GM23338 (cell line): ENCODE results near the gene SLC3A2. TPM values are rescaled to one million over a fixed set of nuclear protein-coding genes. Genes with fewer than 3 reads are reported as not detected.
A peak's percentile ranks its signal among the peaks of the same experiment; 100 is the strongest.

ENCODE experiments used
- ATAC-seq: fragments of 200-7000 bp; cut with Tn5 transposase; 3 replicates; pipeline ENCODE4 v1.9.1; 2020
- DNase-seq: peaks from one replicate; pipeline ENCODE4 v3.0.0-alpha.2; 2015; ENCODE audit warnings: low spot score
- H2AFZ ChIP-seq: fragments of 200-600 bp; sonication (generic); 2 replicates; pipeline ENCODE4 v1.8.0; 2016; ENCODE audit warnings: antibody characterized with exemption, mild to moderate bottlenecking, moderate library complexity
- H3F3A ChIP-seq: fragments of 200-600 bp; sonication (generic); replicated peaks from 2 replicates; pipeline ENCODE4 v1.8.0; 2017; ENCODE audit warnings: antibody characterized with exemption, mixed run types, low read depth
- H3K27ac ChIP-seq: fragments of 200-600 bp; sonication (generic); 2 replicates; pipeline ENCODE4 v1.6.1; 2016; ENCODE audit warnings: low read depth
- H3K27me3 ChIP-seq: fragments of 200-600 bp; sonication (generic); 2 replicates; pipeline ENCODE4 v1.8.0; 2016; ENCODE audit warnings: mild to moderate bottlenecking, mixed run types, moderate library complexity; ENCODE audit not compliant: insufficient read depth
- H3K36me3 ChIP-seq: fragments of 200-600 bp; sonication (generic); 2 replicates; pipeline ENCODE4 v1.8.0; 2016; ENCODE audit warnings: mild to moderate bottlenecking; ENCODE audit not compliant: insufficient read depth
- H3K4me1 ChIP-seq: fragments of 200-600 bp; sonication (generic); 2 replicates; pipeline ENCODE4 v1.8.0; 2016; ENCODE audit warnings: mild to moderate bottlenecking, moderate library complexity; ENCODE audit not compliant: insufficient read depth
- H3K4me2 ChIP-seq: fragments of 200-600 bp; sonication (generic); 2 replicates; pipeline ENCODE4 v1.7.1; 2017; ENCODE audit warnings: mixed run types
- H3K4me3 ChIP-seq: fragments of 200-600 bp; sonication (generic); 2 replicates; pipeline ENCODE4 v1.6.1; 2016; ENCODE audit warnings: mixed run types
- H3K79me2 ChIP-seq: fragments of 200-600 bp; sonication (generic); replicated peaks from 2 replicates; pipeline ENCODE4 v1.8.0; 2017; ENCODE audit warnings: mild to moderate bottlenecking; ENCODE audit not compliant: insufficient read depth
- H3K9me2 ChIP-seq: fragments of 200-600 bp; sonication (generic); 2 replicates; pipeline ENCODE4 v1.8.0; 2017; ENCODE audit not compliant: insufficient read depth
- H4K20me1 ChIP-seq: fragments of 200-600 bp; sonication (generic); replicated peaks from 2 replicates; pipeline ENCODE4 v1.8.0; 2017; ENCODE audit warnings: mild to moderate bottlenecking; ENCODE audit not compliant: insufficient read depth
- H3K27ac Mint-ChIP-seq: 2 replicates; pipeline ENCODE4 v1.8.0; 2020; ENCODE audit warnings: inconsistent platforms, mild to moderate bottlenecking, moderate library complexity, mixed read lengths
- H3K27me3 Mint-ChIP-seq: 3 replicates; pipeline ENCODE4 v1.8.0; 2022; ENCODE audit warnings: low read depth, mild to moderate bottlenecking, moderate library complexity, mixed read lengths, inconsistent platforms; ENCODE audit not compliant: insufficient read depth, poor library complexity
- H3K36me3 Mint-ChIP-seq: 3 replicates; pipeline ENCODE4 v1.8.0; 2021; ENCODE audit warnings: low read depth, mild to moderate bottlenecking, inconsistent platforms, moderate library complexity, mixed read lengths
- H3K4me1 Mint-ChIP-seq: 3 replicates; pipeline ENCODE4 v1.8.0; 2020; ENCODE audit warnings: mild to moderate bottlenecking, inconsistent platforms, mixed read lengths
- H3K4me3 Mint-ChIP-seq: 3 replicates; pipeline ENCODE4 v1.8.0; 2021; ENCODE audit warnings: moderate library complexity, mild to moderate bottlenecking, inconsistent platforms, mixed read lengths
- H3K9me3 Mint-ChIP-seq: 3 replicates; pipeline ENCODE4 v1.8.0; 2020; ENCODE audit warnings: moderate library complexity, mild to moderate bottlenecking, inconsistent platforms, mixed read lengths
- CREB1 ChIP-seq: fragments of 250-450 bp; sonication (Bioruptor Pico); IDR thresholded peaks from 2 replicates; pipeline ENCODE4 v1.5.0; 2020; ENCODE audit warnings: low read depth, mild to moderate bottlenecking, moderate library complexity
- CTCF ChIP-seq, 2 experiments: fragments of 200-600 bp in 1 of 2; sonication (generic) in 1 of 2; conservative IDR thresholded peaks; 2 replicates each; pipeline versions ENCODE4 v1.5.1 to v1.6.1; 2016 to 2017; ENCODE audit warnings: antibody characterized with exemption in 2 of 2, low read depth in 2 of 2, mild to moderate bottlenecking in 2 of 2, moderate library complexity in 1 of 2
- ETS1 ChIP-seq: IDR thresholded peaks from 2 replicates; pipeline ENCODE4 v1.6.1; 2016; ENCODE audit warnings: antibody characterized with exemption
- EZH2 ChIP-seq: fragments of 200-600 bp; sonication (generic); IDR thresholded peaks from one replicate; pipeline ENCODE4 v1.8.0; 2017; ENCODE audit warnings: antibody characterized with exemption, mild to moderate bottlenecking, low read depth; ENCODE audit not compliant: unreplicated experiment
- EZH2phosphoT487 ChIP-seq: fragments of 200-600 bp; sonication (generic); IDR thresholded peaks from one replicate; pipeline ENCODE4 v1.8.1; 2018; ENCODE audit warnings: antibody characterized with exemption; ENCODE audit not compliant: unreplicated experiment
- JUNB ChIP-seq: IDR thresholded peaks from one replicate; pipeline ENCODE4 v1.6.1; 2016; ENCODE audit warnings: antibody characterized with exemption; ENCODE audit not compliant: unreplicated experiment
- NANOG ChIP-seq: IDR thresholded peaks from 2 replicates; pipeline ENCODE4 v1.6.1; 2016; ENCODE audit warnings: antibody characterized with exemption, borderline replicate concordance
- POLR2AphosphoS5 ChIP-seq: IDR thresholded peaks from 2 replicates; pipeline ENCODE4 v1.6.1; 2016; ENCODE audit warnings: antibody characterized with exemption, low read depth
- REST ChIP-seq: IDR thresholded peaks from one replicate; pipeline ENCODE4 v1.6.1; 2018; ENCODE audit warnings: antibody characterized with exemption; ENCODE audit not compliant: unreplicated experiment
- STAT1 ChIP-seq: IDR thresholded peaks from one replicate; pipeline ENCODE4 v1.6.1; 2016; ENCODE audit warnings: antibody characterized with exemption; ENCODE audit not compliant: unreplicated experiment
- ZNF114 ChIP-seq: fragments of 250-450 bp; sonication (Bioruptor Pico); IDR thresholded peaks from 2 replicates; pipeline ENCODE4 v1.5.0; 2020; ENCODE audit warnings: mild to moderate bottlenecking, moderate library complexity
- ZNF331 ChIP-seq: fragments of 250-450 bp; sonication (Bioruptor Pico); IDR thresholded peaks from 2 replicates; pipeline ENCODE4 v1.5.0; 2020; ENCODE audit warnings: low read depth, mild to moderate bottlenecking, moderate library complexity
- ZNF462 ChIP-seq: fragments of 250-450 bp; sonication (Bioruptor Pico); IDR thresholded peaks from 2 replicates; pipeline ENCODE4 v1.5.0; 2020; ENCODE audit warnings: mild to moderate bottlenecking, moderate library complexity
- polyA plus RNA-seq: library from polyadenylated mRNA; unstranded; fragments of >200 nt; fragmentation: Nextera tagmentation; extraction: Ambion mirVana; gene quantifications from 2 replicates; pipeline ENCODE4 v1.2.1, GENCODE V29; 2016
- total RNA-seq: library from RNA; depleted of rRNA; stranded (reverse); fragments of >200 nt; shearing (Covaris generic); gene quantifications from 2 replicates; pipeline ENCODE4 v1.2.3, GENCODE V29; 2014

SLC3A2 gene
- total and polyA plus RNA-seq, 2 experiments from 2014 or later, result 240 to 425 TPM

- peaks cover 62% of the 10 kb centered on the region for H3F3A ChIP-seq
- no peaks in the 10 kb centered on the region for H3K27me3 ChIP-seq
- no peak overlapping the region for H2AFZ ChIP-seq
- H3K27ac Mint-ChIP-seq, result peak overlapping the region; percentile 70
- TF ChIP-seq ETS1, result no peak
- TF ChIP-seq ZNF331 (CRISPR knock-in tag), result no peak
- TF ChIP-seq JUNB, result no peak
- TF ChIP-seq ZNF114 (CRISPR knock-in tag), result no peak
- no peak for TF ChIP-seq EZH2phosphoT487
- TF ChIP-seq EZH2, result no peak
- no peak for TF ChIP-seq STAT1
- no peak for TF ChIP-seq ZNF462 (CRISPR knock-in tag)
- no peak for TF ChIP-seq CREB1 (CRISPR knock-in tag)
- no peak for TF ChIP-seq CTCF (conservative IDR thresholded peaks at IDR 0.05; ENCODE audit: low read depth in 2 of 2)
- no peak for TF ChIP-seq POLR2AphosphoS5
- TF ChIP-seq NANOG, result no peak
- no peak for TF ChIP-seq REST
- H3K4me3 ChIP-seq, result no peak overlapping the region
- no peak overlapping the region for H3K27ac ChIP-seq
- DNase-seq (no peak), ATAC-seq (no peak)
- no peak overlapping the region for H3K4me2 ChIP-seq
- peaks cover 51% of the 10 kb centered on the region for H4K20me1 ChIP-seq
- peaks cover 52% of the 10 kb centered on the region for H3K36me3 ChIP-seq
- no peaks in the 10 kb centered on the region; the same call in 2 of the 3 replicates for H3K9me3 Mint-ChIP-seq
- H3K4me1 ChIP-seq, result peaks cover 13% of the 10 kb centered on the region
- H3K27me3 Mint-ChIP-seq, result peaks cover 24% of the 10 kb centered on the region
- H3K4me1 Mint-ChIP-seq, result peaks cover 21% of the 10 kb centered on the region
- no peak overlapping the region for H3K4me3 Mint-ChIP-seq
- peaks cover 96% of the 10 kb centered on the region for H3K79me2 ChIP-seq
- H3K9me2 ChIP-seq, result no peaks in the 10 kb centered on the region
- H3K36me3 Mint-ChIP-seq, result peaks cover 92% of the 10 kb centered on the region
Observed at GRCh38 chr11:62876712-62877111, 4.0 kb upstream of the SLC3A2 start.
